IMR-90 (cell line): ENCODE data around the gene GAD2. TPM values are rescaled to one million over a fixed set of nuclear protein-coding genes. Genes with fewer than 3 reads are reported as not detected.

ENCODE experiments used
- ATAC-seq: fragments of 200-7000 bp; cut with Tn5 transposase; 2 replicates; pipeline ENCODE4 v1.9.1; 2020; ENCODE audit warnings: low read depth, mild to moderate bottlenecking, moderate library complexity
- BruUV-seq: library from RNA; stranded (reverse); fragments of 400-500 nt; replicated peaks from 2 replicates; lab custom pipeline; 2021; lab: Mats Ljungman, UMichigan
- CTCF ChIA-PET: fragments of 300-600 bp; formaldehyde crosslinking; extraction: SDS; loops from one replicate; lab custom pipeline; 2021; ENCODE audit warnings: antibody characterized with exemption; lab: Yijun Ruan, JAX
- POLR2A ChIA-PET: fragments of 300-600 bp; sonication (Branson Sonifier 250); formaldehyde crosslinking; loops from one replicate; lab custom pipeline; 2022; ENCODE audit warnings: antibody characterized with exemption; ENCODE audit not compliant: unreplicated experiment; lab: Charles Lee
- DNase-seq: peaks from one replicate; pipeline ENCODE4 v3.0.0; 2013
- H2AFZ ChIP-seq: replicated peaks from 2 replicates; pipeline ENCODE3; 2013; ENCODE audit warnings: low read length, mild to moderate bottlenecking; ENCODE audit not compliant: poor library complexity
- H2AK5ac ChIP-seq: 2 replicates; pipeline ENCODE4 v1.6.1; 2013; ENCODE audit warnings: low read depth, low read length, inconsistent platforms
- H2AK9ac ChIP-seq: replicated peaks from 2 replicates; pipeline ENCODE3; 2013; ENCODE audit warnings: mild to moderate bottlenecking, low read depth, low read length, moderate library complexity; ENCODE audit not compliant: poor library complexity
- H2BK120ac ChIP-seq: 2 replicates; pipeline ENCODE4 v1.6.1; 2013; ENCODE audit warnings: low read depth, low read length, inconsistent platforms
- H2BK15ac ChIP-seq: 3 replicates; pipeline ENCODE4 v1.6.1; 2013; ENCODE audit warnings: low read depth, low read length, inconsistent platforms
- H2BK20ac ChIP-seq: 2 replicates; pipeline ENCODE4 v1.6.1; 2013; ENCODE audit warnings: low read depth, mild to moderate bottlenecking, inconsistent platforms, low read length, moderate library complexity
- H2BK5ac ChIP-seq: 2 replicates; pipeline ENCODE4 v1.6.1; 2013; ENCODE audit warnings: mild to moderate bottlenecking, low read depth, low read length, inconsistent platforms; ENCODE audit not compliant: poor library complexity, severe bottlenecking
- H3K14ac ChIP-seq: replicated peaks from 2 replicates; pipeline ENCODE4 v1.6.1; 2013; ENCODE audit warnings: low read depth, low read length, inconsistent platforms
- H3K18ac ChIP-seq: 2 replicates; pipeline ENCODE4 v1.6.1; 2013; ENCODE audit warnings: low read depth, low read length, control low read depth
- H3K23ac ChIP-seq: 2 replicates; pipeline ENCODE4 v1.6.1; 2013; ENCODE audit warnings: low read depth, low read length, inconsistent platforms
- H3K27ac ChIP-seq: 2 replicates; pipeline ENCODE4 v1.5.1; 2013; ENCODE audit warnings: mild to moderate bottlenecking, control low read depth, low read length; ENCODE audit not compliant: insufficient read depth
- H3K27me3 ChIP-seq: 2 replicates; pipeline ENCODE4 v1.6.1; 2013; ENCODE audit warnings: low read length; ENCODE audit not compliant: control insufficient read depth, insufficient read depth
- H3K36me3 ChIP-seq: 2 replicates; pipeline ENCODE4 v1.6.1; 2013; ENCODE audit warnings: low read length, mixed read lengths; ENCODE audit not compliant: control insufficient read depth, insufficient read depth
- H3K4ac ChIP-seq: 2 replicates; pipeline ENCODE4 v1.6.1; 2013; ENCODE audit warnings: low read depth, low read length, inconsistent platforms
- H3K4me1 ChIP-seq: 2 replicates; pipeline ENCODE4 v1.6.1; 2013; ENCODE audit warnings: low read length, mixed read lengths; ENCODE audit not compliant: control insufficient read depth, insufficient read depth
- H3K4me2 ChIP-seq: 2 replicates; pipeline ENCODE4 v1.6.1; 2013; ENCODE audit warnings: low read depth, mild to moderate bottlenecking, control low read depth, low read length, moderate library complexity
- H3K4me3 ChIP-seq: 2 replicates; pipeline ENCODE4 v1.5.1; 2013; ENCODE audit warnings: low read depth, mild to moderate bottlenecking, control low read depth, low read length, moderate library complexity; ENCODE audit not compliant: insufficient read depth
- H3K56ac ChIP-seq: 2 replicates; pipeline ENCODE4 v1.6.1; 2013; ENCODE audit warnings: low read length, inconsistent platforms; ENCODE audit not compliant: insufficient read depth; ENCODE audit errors: extremely low read depth
- H3K79me1 ChIP-seq, 2 experiments: 2 replicates each; pipeline ENCODE4 v1.6.1; 2013; ENCODE audit warnings: low read length in 2 of 2, inconsistent platforms in 1 of 2, low read depth in 1 of 2
- H3K9ac ChIP-seq: 2 replicates; pipeline ENCODE4 v1.6.1; 2013; ENCODE audit warnings: low read depth, low read length, control low read depth
- H3K9me1 ChIP-seq: 2 replicates; pipeline ENCODE4 v1.6.1; 2013; ENCODE audit warnings: low read length, inconsistent platforms; ENCODE audit not compliant: insufficient read depth
- H3K9me3 ChIP-seq: 2 replicates; pipeline ENCODE4 v1.6.1; 2013; ENCODE audit warnings: low read length; ENCODE audit not compliant: control insufficient read depth, insufficient read depth
- H4K20me1 ChIP-seq: 2 replicates; pipeline ENCODE4 v1.6.1; 2013; ENCODE audit warnings: low read length, inconsistent platforms; ENCODE audit not compliant: insufficient read depth
- H4K5ac ChIP-seq: 2 replicates; pipeline ENCODE4 v1.6.1; 2013; ENCODE audit warnings: mild to moderate bottlenecking, low read depth, low read length, control low read depth
- H4K8ac ChIP-seq, 2 experiments: 2 replicates each; pipeline ENCODE4 v1.6.1; 2013; ENCODE audit warnings: low read depth in 2 of 2, low read length in 2 of 2, control low read depth in 1 of 2, inconsistent platforms in 1 of 2
- H4K91ac ChIP-seq: 2 replicates; pipeline ENCODE4 v1.6.1; 2013; ENCODE audit warnings: low read depth, low read length, inconsistent platforms; ENCODE audit not compliant: insufficient read depth
- NFE2L2 ChIP-seq: fragments of 150-350 bp; IDR thresholded peaks from 2 replicates; pipeline ENCODE4 v1.6.1; 2016; ENCODE audit warnings: low read depth, mild to moderate bottlenecking, low read length
- WGBS, 2 experiments: methylation state at CpG; one replicate each; pipeline versions ENCODE4 v1.1.5 to v1.1.7; 2013; ENCODE audit warnings: missing lambda C conversion rate in 2 of 2; ENCODE audit not compliant: insufficient read length in 1 of 2; ENCODE audit errors: extremely low coverage in 2 of 2; 5-methylcytosine and 5-hydroxymethylcytosine counted together
- dilution Hi-C: fragments of 300-500 bp; cut with HindIII; formaldehyde crosslinking; loops from one replicate; pipeline ENCODE4 v1.14.3; 2018; ENCODE audit warnings: low sequenced_read_pairs; ENCODE audit not compliant: unreplicated experiment
- in situ Hi-C: fragments of 300-500 bp; cut with MboI; formaldehyde crosslinking; loops from 3 replicates; pipeline ENCODE4 v1.14.3; 2019; ENCODE audit warnings: low sequenced_read_pairs, inconsistent platforms, mixed read lengths
- intact Hi-C: fragments of 100-400 bp; cut with micrococcal nuclease; formaldehyde crosslinking; loops from 2 replicates; pipeline ENCODE4 v1.10.0; 2022
- polyA plus RNA-seq, 3 experiments: library from polyadenylated mRNA; depleted of rRNA; stranded (reverse); fragments of >200 nt; gene quantifications; 2 replicates each; pipeline ENCODE4 v1.2.3, GENCODE V29; 2012; ENCODE audit warnings: low replicate concordance in 1 of 3
- total RNA-seq: library from RNA; depleted of rRNA; stranded (reverse); fragments of >200 nt; gene quantifications from 2 replicates; pipeline ENCODE4 v1.2.3, GENCODE V29; 2012

Gene GAD2
- total and polyA plus RNA-seq, 2 of the 4 experiments (the other 2 are of a cell fraction): not detected

DNA sequence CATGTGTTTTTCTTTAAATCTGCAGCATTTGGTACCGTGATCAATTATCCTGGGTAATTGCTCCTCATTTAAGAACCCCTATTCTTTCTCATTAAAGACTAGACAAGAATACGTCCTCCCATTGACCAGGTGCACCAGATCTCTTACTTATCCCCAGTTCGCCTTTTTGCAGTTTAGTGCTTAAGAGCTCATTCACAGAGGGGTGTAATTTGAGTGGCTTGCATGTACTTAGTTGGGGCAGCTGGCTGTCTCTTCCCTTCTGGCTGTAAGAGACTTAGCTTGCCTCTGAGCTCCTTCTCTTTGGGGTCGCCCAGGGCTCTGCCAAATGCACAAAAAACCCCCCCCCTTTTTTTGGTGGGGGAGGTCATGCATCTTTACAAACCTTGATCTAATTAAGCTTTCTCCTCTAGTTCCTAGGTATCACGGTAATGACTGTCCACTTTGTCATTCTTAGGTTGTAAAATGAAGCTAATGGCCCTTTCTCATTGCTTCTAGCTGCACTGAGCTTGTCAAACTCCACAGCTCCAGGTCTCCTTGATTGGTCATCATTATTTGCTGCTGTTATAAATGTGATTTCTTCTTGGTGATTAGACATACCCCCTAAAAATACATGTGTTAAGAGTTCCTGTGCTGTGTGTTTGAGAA, 26.3 kb downstream of the GAD2 start:
- no peak overlapping the region for H2AK5ac ChIP-seq
- no peak overlapping the region for H3K4ac ChIP-seq
- H2BK20ac ChIP-seq: no peak overlapping the region
- DNase-seq (no peak), ATAC-seq (no peak)
- no peak overlapping the region for H2BK15ac ChIP-seq
- no peaks in the 10 kb centered on the region for H3K79me1 ChIP-seq
- H2BK120ac ChIP-seq: no peak overlapping the region
- no peak overlapping the region for H3K23ac ChIP-seq
- H3K9ac ChIP-seq: no peak overlapping the region
- no peak overlapping the region for H2AFZ ChIP-seq
- no CpG with 5 or more reads among the region's 5 CpGs for whole genome bisulfite sequencing, 2 experiments
- no peak for TF ChIP-seq NFE2L2
- POLR2A ChIA-PET: no interaction called here
- H4K8ac ChIP-seq: no peak overlapping the region
- no peak overlapping the region for H2BK5ac ChIP-seq
- H3K18ac ChIP-seq: no peak overlapping the region
- H3K4me3 ChIP-seq: no peak overlapping the region
- H3K4me1 ChIP-seq: no peaks in the 10 kb centered on the region
- H4K20me1 ChIP-seq: no peaks in the 10 kb centered on the region
- CTCF ChIA-PET: no interaction called here
- no peak overlapping the region for H3K14ac ChIP-seq
- no peak overlapping the region for H3K4me2 ChIP-seq
- no peaks in the 10 kb centered on the region for H3K9me1 ChIP-seq
- no peaks in the 10 kb centered on the region for H3K27me3 ChIP-seq
- intact Hi-C loops (no loop called here), dilution Hi-C loops (no loop called here), in situ Hi-C loops (no loop called here)
- no peak overlapping the region for H4K91ac ChIP-seq
- no peak overlapping the region for H3K27ac ChIP-seq
- no peaks in the 10 kb centered on the region for H3K36me3 ChIP-seq
- no peak overlapping the region for H2AK9ac ChIP-seq
- no TSS peak for BruUV-seq
- peaks cover 19% of the 10 kb centered on the region for H3K9me3 ChIP-seq
- no peak overlapping the region for H3K56ac ChIP-seq
- no peak overlapping the region for H4K5ac ChIP-seq
